Panc1 (cell line): ENCODE results near the gene SCUBE3.

Experiments used
- CTCF ChIP-seq: fragments of 450-650 bp; IDR thresholded peaks from 2 replicates; pipeline ENCODE4 v1.5.1; 2017; ENCODE audit warnings: mild to moderate bottlenecking
- POLR2AphosphoS5 ChIP-seq: IDR thresholded peaks from 2 replicates; pipeline ENCODE4 v1.6.1; 2012; ENCODE audit warnings: mild to moderate bottlenecking, low read depth, low read length, moderate library complexity
- REST ChIP-seq, 2 experiments: IDR thresholded peaks; 2 replicates each; pipeline ENCODE4 v1.6.1; 2011 to 2012; ENCODE audit warnings: low read depth in 2 of 2, control low read depth in 1 of 2, low read length in 1 of 2, mild to moderate bottlenecking in 1 of 2, moderate library complexity in 1 of 2; ENCODE audit not compliant: insufficient read depth in 1 of 2
- TCF7L2 ChIP-seq: IDR thresholded peaks from 2 replicates; pipeline ENCODE4 v1.6.1; 2011; ENCODE audit warnings: mild to moderate bottlenecking, low read depth, low read length, inconsistent platforms

DNA sequence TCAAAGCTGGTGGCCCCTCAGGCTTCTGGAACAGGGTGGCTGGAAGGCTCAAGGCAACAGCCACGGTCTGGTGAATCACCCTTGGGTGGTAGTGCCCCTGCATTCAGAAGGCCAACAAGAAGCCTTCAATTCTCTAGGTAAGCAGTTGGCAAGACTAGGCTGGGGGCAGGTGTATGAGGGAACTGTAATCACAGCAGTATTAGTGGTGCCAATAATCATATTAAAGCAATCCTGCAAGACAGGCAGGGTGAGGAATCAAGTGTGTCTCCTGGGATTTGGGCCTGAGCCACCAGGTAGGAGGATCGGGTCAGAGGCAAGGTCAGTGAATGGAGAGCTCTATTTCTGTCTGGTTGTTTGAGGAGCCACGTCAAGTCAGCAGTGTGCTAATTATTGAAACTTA, 24.9 kb upstream of the SCUBE3 start:
- no peak for TF ChIP-seq CTCF
- TF ChIP-seq TCF7L2: no peak
- TF ChIP-seq POLR2AphosphoS5: no peak
- no peak for TF ChIP-seq REST (IDR thresholded peaks at IDR 0.05; ENCODE audit: insufficient read depth in 1 of 2, low read depth in 2 of 2, low read length in 1 of 2)
